ENCODE data around the gene LPAR5. TPM values are rescaled to one million over a fixed set of nuclear protein-coding genes. Genes with fewer than 3 reads are reported as not detected.
A peak's percentile ranks its signal among the peaks of the same experiment; 100 is the strongest.

Gene LPAR5
- total RNA-seq, 1 experiment from 2014 or later, result 0.22 TPM

GRCh38 chr12:6608592-6609281 is 27.0 kb downstream of the LPAR5 start:
- Mint-ChIP-seq H3K9me3 (no peaks in the 10 kb centered on the region), H3K4me1 (peaks cover 44 to 49% of the 10 kb centered on the region in 2 experiments), H3K27ac (no peak overlapping the region), H3K4me3 (no peak overlapping the region), H3K27me3 (ENCODE audit: low read depth) (no peaks in the 10 kb centered on the region), H3K36me3 (ENCODE audit: insufficient read depth in 1 of 3, low read depth in 3 of 3) (peaks cover 14 to 22% (median 22%) of the 10 kb centered on the region in 3 experiments)
- H2BK15ac ChIP-seq (ENCODE audit: low read depth, low read length), result no peak overlapping the region
- H3K56ac ChIP-seq (ENCODE audit: insufficient read length, low read depth, low read length), result no peak overlapping the region
- peaks cover 11% of the 10 kb centered on the region; the same call in 1 of the 2 replicates for H3K4me1 ChIP-seq (ENCODE audit: insufficient read depth, low read length)
- no peak overlapping the region for H3K18ac ChIP-seq (ENCODE audit: insufficient read length, low read depth, low read length)
- no peak overlapping the region for H2AFZ ChIP-seq (ENCODE audit: low read length)
- H3K9me3 ChIP-seq (ENCODE audit: control insufficient read depth, low read depth, low read length), result no peaks in the 10 kb centered on the region
- H2BK20ac ChIP-seq (ENCODE audit: low read depth, low read length, poor library complexity, severe bottlenecking), result no peak overlapping the region
- H3K9ac ChIP-seq (ENCODE audit: extremely low read depth, insufficient read length, low read length), result no peak overlapping the region
- TF ChIP-seq CTCF (conservative IDR thresholded peaks at IDR 0.05), result no peak
- no peak overlapping the region for H2BK12ac ChIP-seq (ENCODE audit: insufficient read length, low read depth, low read length)
- no peak overlapping the region for H3K14ac ChIP-seq (ENCODE audit: insufficient read depth, low read length)
- no peak overlapping the region for H3K4ac ChIP-seq (ENCODE audit: low read depth, low read length)
- no peak overlapping the region for H4K5ac ChIP-seq (ENCODE audit: insufficient read length, low read depth, low read length)
- no peak overlapping the region for H3K27ac ChIP-seq (ENCODE audit: insufficient read length, low read depth, low read length)
- H3T11ph ChIP-seq (ENCODE audit: low read length), result no peak overlapping the region
- H4K91ac ChIP-seq (ENCODE audit: insufficient read length, low read depth, low read length), result no peak overlapping the region
- H3K4me2 ChIP-seq (ENCODE audit: insufficient read depth, insufficient read length, low read length), result no peak overlapping the region
- H3K79me2 ChIP-seq (ENCODE audit: insufficient read depth, low read length), result peaks cover 22% of the 10 kb centered on the region; the same call in 1 of the 2 replicates
- no peak overlapping the region for H2AK5ac ChIP-seq (ENCODE audit: insufficient read length, low read length)
- no peak overlapping the region for H3K23ac ChIP-seq (ENCODE audit: insufficient read length, low read depth, low read length)
- no peak overlapping the region for H2BK120ac ChIP-seq (ENCODE audit: low read depth, low read length, poor library complexity, severe bottlenecking)
- H4K8ac ChIP-seq (replicated peaks; ENCODE audit: insufficient read length, low read depth, low read length), result no peak overlapping the region
- WGBS (ENCODE audit: extremely low coverage, insufficient read length, low lambda C conversion rate), result no CpG with 5 or more reads among the region's 8 CpGs
- peaks cover 10% of the 10 kb centered on the region for H3K23me2 ChIP-seq (ENCODE audit: insufficient read length, low read depth, low read length, poor library complexity, severe bottlenecking)
- H4K20me1 ChIP-seq (ENCODE audit: control insufficient read depth, insufficient read depth, insufficient read length), result no peaks in the 10 kb centered on the region
- H2BK5ac ChIP-seq (ENCODE audit: insufficient read length, low read length), result no peak overlapping the region
- peak; percentile 65 for DNase-seq
- no peaks in the 10 kb centered on the region for H3K27me3 ChIP-seq (ENCODE audit: insufficient read depth, low read length)
- H3K79me1 ChIP-seq (ENCODE audit: insufficient read depth, low read depth, low read length, poor library complexity, severe bottlenecking), result peaks cover 3% of the 10 kb centered on the region

Data from H9 (cell line).